ENCODE data around the gene EFEMP2. TPM values are rescaled to one million over a fixed set of nuclear protein-coding genes. Genes with fewer than 3 reads are reported as not detected.

The EFEMP2 gene
- total RNA-seq, 1 experiment from 2014 or later: 26.2 TPM

- Mint-ChIP-seq H3K27me3 (ENCODE audit: low read depth) (peaks cover 69% of the 10 kb centered on the region), H3K4me3 (peak overlapping the region; percentile 78 to 80), H3K9me3 (no peaks in the 10 kb centered on the region; a peak in 1 of 5 replicates), H3K36me3 (ENCODE audit: insufficient read depth in 1 of 3, low read depth in 3 of 3) (peaks cover 0 to 23% (median 0%) of the 10 kb centered on the region in 3 experiments; a peak in 2 of 7 replicates), H3K4me1 (peaks cover 14 to 17% of the 10 kb centered on the region in 2 experiments), H3K27ac (0 out of 7 replicates have a peak overlapping the region, but pooled peaks of 1 of the 3 experiments have one; percentile 14)
- no peak overlapping the region for H2BK5ac ChIP-seq (ENCODE audit: insufficient read length, low read length)
- no peak overlapping the region for H3T11ph ChIP-seq (ENCODE audit: low read length)
- no peaks in the 10 kb centered on the region for H3K4me1 ChIP-seq (ENCODE audit: insufficient read depth, low read length)
- peak overlapping the region; percentile 62; the same call in 1 of the 2 replicates for H3K14ac ChIP-seq (ENCODE audit: insufficient read depth, low read length)
- WGBS (ENCODE audit: extremely low coverage, insufficient read length, low lambda C conversion rate): no CpG with 5 or more reads among the region's 78 CpGs
- no peaks in the 10 kb centered on the region for H3K79me1 ChIP-seq (ENCODE audit: insufficient read depth, low read depth, low read length, poor library complexity, severe bottlenecking)
- no peak for TF ChIP-seq CTCF (conservative IDR thresholded peaks at IDR 0.05)
- H3K18ac ChIP-seq (ENCODE audit: insufficient read length, low read depth, low read length): peak overlapping the region; percentile 65
- H2BK20ac ChIP-seq (ENCODE audit: low read depth, low read length, poor library complexity, severe bottlenecking): no peak overlapping the region
- no peak overlapping the region for H3K9ac ChIP-seq (ENCODE audit: extremely low read depth, insufficient read length, low read length)
- no peak overlapping the region for H2BK12ac ChIP-seq (ENCODE audit: insufficient read length, low read depth, low read length)
- peak overlapping the region; percentile 86 for H3K4me2 ChIP-seq (ENCODE audit: insufficient read depth, insufficient read length, low read length)
- no peaks in the 10 kb centered on the region for H3K9me3 ChIP-seq (ENCODE audit: control insufficient read depth, low read depth, low read length)
- H2AFZ ChIP-seq (ENCODE audit: low read length): no peak overlapping the region
- no peaks in the 10 kb centered on the region for H4K20me1 ChIP-seq (ENCODE audit: control insufficient read depth, insufficient read depth, insufficient read length)
- no peak overlapping the region for H4K8ac ChIP-seq (replicated peaks; ENCODE audit: insufficient read length, low read depth, low read length)
- no peak overlapping the region for H3K56ac ChIP-seq (ENCODE audit: insufficient read length, low read depth, low read length)
- no peak overlapping the region for H3K27ac ChIP-seq (ENCODE audit: insufficient read length, low read depth, low read length)
- no peak overlapping the region for H2BK120ac ChIP-seq (ENCODE audit: low read depth, low read length, poor library complexity, severe bottlenecking)
- no peak overlapping the region for H3K23ac ChIP-seq (ENCODE audit: insufficient read length, low read depth, low read length)
- peak; percentile 67 for DNase-seq
- no peak overlapping the region for H2BK15ac ChIP-seq (ENCODE audit: low read depth, low read length)
- H3K27me3 ChIP-seq (ENCODE audit: insufficient read depth, low read length): peaks cover 17% of the 10 kb centered on the region; the same call in 1 of the 2 replicates
- H3K4ac ChIP-seq (ENCODE audit: low read depth, low read length): no peak overlapping the region
- H2AK5ac ChIP-seq (ENCODE audit: insufficient read length, low read length): no peak overlapping the region
- H3K79me2 ChIP-seq (ENCODE audit: insufficient read depth, low read length): no peaks in the 10 kb centered on the region
- H3K23me2 ChIP-seq (ENCODE audit: insufficient read length, low read depth, low read length, poor library complexity, severe bottlenecking): peaks cover 9% of the 10 kb centered on the region
- H4K91ac ChIP-seq (ENCODE audit: insufficient read length, low read depth, low read length): no peak overlapping the region
- no peak overlapping the region for H4K5ac ChIP-seq (ENCODE audit: insufficient read length, low read depth, low read length)
Measured at GRCh38 chr11:65899356-65900124, 26.9 kb upstream of the EFEMP2 start.

All from H9 (cell line).